Activated T-helper 9 cell treated with anti-CD3 and anti-CD28 coated beads, Interleukin-2, amount 50 U/mL, for 16 hours (primary cell): Measurements from ENCODE around the gene DRC3.

Experiments used
- DNase-seq: peaks from one replicate; pipeline ENCODE4 v3.0.0-alpha.2; 2020; ENCODE audit warnings: low read depth

DRC3 gene

DNA sequence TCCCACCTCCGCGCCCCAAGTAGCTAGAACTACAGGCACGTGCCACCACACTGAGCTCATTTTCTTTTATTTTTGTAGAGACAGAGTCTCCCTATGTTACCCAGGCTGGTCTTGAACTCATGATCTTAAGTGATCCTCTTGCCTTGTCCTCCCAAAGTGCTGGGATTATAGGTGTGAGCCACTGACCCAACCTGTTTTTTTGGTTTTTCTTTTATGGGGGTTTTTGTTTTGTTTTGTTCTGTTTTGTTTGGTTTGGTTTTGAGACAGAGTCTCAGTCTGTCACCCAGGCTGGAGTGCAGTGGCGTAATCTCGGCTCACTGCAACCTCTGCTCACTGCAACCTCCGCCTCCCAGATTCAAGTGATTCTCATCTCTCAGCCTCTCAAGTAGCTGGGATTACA, 82.9 kb downstream of the DRC3 start:
- DNase-seq: no peak

DNA sequence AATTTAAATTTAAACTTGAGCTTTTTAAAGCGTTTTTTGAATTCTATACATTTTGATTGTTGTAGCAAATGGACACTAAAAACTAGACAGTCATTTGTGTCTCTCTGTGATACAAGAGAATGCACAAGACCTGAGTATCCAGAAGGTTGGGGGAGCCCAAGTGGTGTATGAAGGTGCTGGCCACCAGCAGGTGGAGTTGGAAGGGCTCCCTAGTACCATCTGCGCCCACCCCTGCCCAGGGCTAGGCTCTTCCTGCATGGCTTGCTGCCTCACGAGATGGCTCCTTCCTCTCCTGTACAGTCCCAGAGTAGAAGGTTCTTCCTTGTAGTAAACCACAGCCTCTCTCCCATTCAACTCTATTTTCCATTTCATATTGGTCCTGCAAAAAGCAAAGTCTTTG, 83.6 kb downstream of the DRC3 start:
- DNase-seq: no peak

DNA sequence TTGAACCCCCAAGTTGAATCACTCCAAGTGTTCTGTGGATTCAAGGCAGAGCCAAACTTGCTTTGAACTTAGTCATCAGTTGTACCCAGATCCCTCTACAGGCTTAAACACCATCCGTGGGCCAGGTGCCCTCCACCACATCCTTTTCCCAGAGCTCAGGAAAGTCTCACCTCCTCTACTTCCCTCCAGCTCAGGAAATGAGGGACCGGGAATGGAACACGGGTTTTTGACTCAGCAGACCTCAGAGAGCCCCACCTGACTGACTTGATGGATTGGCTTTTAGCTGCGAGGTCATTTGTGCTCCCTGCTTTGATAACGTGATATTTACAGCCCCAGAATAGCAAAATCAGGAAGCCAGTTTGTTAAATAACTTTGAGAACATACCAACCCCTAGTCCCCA, 86.6 kb downstream of the DRC3 start:
- DNase-seq: no peak

DNA sequence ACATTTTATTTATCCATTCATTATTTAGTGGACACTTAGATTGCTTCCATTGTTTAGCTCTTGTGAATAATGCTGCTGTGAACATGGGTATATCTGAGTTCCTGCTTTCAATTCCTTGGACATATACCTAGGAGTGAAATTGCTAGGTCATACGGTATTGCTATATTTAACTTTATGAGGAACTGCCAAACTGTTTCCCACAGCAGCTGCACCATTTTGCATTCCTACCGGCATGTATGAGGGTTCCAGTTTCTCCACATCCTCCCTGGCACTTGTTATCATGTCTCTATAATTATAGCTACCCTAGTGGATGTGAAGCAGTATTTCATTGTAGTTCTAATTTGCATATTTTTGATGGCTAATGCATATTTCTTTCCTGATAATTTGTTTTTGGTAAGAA, 91.4 kb downstream of the DRC3 start:
- no peak for DNase-seq

DNA sequence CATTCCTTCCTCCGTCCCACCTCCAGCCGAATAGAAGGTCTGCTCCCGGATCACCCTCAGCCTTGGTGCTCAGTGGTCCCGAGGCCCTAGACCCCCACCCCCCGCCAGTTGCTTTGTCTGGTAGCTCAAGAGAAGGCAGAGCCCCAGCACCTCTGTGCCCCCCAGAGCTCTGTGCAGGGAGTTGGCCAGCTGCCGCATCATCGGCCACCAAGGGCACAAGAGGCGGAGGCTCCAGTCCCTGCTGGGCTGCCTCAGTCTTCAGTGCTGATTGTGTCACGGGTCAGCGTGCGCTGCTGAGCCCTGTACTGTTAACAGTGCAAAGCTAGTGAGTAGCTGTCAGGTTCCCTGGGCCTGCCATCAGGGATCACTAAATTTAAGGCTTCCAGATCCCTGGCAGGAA, 92.9 kb downstream of the DRC3 start:
- DNase-seq: no peak
